ENCODE measurements around the gene BMP8B.
"Not testable (repeated sequence)": the region's sequence is repeated elsewhere in the genome, so short reads cannot be mapped to it uniquely, and the experiment has no call there.

The BMP8B gene

DNA sequence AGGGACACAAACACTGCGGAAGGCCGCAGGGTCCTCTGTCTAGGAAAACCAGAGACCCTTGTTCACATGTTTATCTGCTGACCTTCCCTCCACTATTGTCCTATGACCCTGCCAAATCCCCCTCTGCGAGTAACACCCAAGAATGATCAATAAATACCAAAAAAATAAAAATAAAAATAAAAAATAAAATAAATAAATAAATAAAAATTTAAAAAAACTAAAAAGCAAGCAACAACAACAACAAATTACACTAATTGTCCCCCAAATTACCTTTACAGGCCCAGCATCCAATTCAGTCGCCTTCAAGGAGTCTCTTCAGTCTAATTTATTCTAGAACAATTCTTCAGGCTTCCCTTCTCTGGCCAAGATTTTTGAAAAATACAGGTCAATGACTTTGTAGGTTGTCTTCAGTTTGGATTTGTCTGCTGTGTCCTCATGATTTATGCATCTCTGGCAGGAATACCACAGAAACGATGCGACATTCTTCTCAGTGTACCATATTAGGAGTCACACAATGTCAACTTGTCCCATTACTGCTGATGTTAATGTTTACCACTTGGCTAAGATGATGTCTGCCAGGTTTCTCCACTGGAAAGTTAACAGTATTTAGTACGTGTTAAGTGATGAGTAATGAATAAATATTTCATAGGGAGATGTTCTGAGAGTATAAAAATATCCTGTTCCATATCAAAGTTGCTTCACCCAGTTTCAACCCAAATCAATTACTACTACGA, 20.3 kb upstream of the BMP8B start:
- no peak for DNase-seq

DNA sequence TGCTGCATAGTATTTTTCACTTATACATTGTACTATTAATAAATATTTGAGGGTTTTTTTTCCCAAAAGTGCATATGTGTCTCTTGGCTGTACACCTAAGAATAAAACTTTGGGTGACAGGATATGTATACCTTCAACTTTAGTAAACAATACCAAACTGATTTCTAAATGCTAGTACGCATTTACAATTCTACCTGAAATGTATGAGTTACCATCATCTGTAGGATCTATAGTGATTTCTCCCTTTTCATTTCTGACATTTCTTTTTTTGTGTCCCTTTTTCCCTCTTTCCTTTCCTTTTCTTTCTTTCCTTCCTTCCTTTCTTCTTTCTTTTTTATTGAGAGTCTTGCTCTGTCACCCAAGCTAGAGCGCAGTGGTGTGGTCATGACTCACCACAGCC, 16.7 kb upstream of the BMP8B start:
- peak in 1 of 3 donors; percentile 22 for DNase-seq

DNA sequence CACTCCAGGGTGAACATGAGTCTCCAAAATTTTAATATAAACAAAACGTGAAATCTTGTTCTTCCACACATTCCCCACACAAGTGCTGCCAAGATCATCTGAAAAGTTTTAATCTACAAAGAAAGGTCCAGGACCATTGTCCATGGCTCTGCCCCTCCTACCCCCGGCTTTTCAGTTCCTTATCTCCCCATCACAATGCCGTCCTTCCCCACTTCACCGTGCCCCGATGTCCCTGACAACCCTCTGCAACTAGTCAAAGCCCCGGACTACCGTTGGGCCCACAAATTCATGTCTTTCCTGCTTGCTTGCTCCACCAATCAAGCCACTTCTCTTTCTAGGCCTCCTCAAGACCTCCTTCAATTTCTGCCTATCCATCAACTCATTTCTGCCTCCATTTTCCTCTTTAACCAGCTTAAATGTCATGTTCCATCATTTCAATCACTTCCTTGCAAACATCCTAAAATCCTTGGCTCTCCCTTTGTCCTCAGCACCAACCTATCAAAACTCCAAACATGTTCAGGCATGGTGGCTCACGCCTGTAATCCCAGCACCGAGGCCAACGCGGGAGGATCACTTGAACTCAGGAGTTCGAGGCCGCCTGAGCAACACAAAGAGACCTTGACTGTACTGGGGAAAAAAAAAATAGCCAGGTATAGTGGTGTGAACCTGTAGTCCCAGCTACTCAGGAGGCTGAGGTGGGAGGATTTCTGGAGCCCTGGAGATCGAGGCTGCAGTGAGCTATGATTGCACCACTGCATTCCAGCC, 14.0 kb upstream of the BMP8B start:
- DNase-seq = no peak

- DNase-seq = no peak
Observed at GRCh38 chr1:39800471-39800835, 11.8 kb upstream of the BMP8B start.

GRCh38 chr1:39799770-39800470, 11.3 kb upstream of the BMP8B start:
- DNase-seq = peak; percentile 67 to 86 (median 77)

- DNase-seq = peak; percentile 87 to 94 (median 93)
Observed at GRCh38 chr1:39798859-39799769, 10.4 kb upstream of the BMP8B start.

- no peak for DNase-seq
Observed at GRCh38 chr1:39795651-39796050, 7.0 kb upstream of the BMP8B start.

- no peak for DNase-seq
Observed at GRCh38 chr1:39791838-39792237, 3.2 kb upstream of the BMP8B start.

- DNase-seq = no peak
Observed at GRCh38 chr1:39789571-39790110, 976 bp upstream of the BMP8B start.

- DNase-seq = no peak
Observed at GRCh38 chr1:39788426-39788757, 273 bp downstream of the BMP8B start.

DNA sequence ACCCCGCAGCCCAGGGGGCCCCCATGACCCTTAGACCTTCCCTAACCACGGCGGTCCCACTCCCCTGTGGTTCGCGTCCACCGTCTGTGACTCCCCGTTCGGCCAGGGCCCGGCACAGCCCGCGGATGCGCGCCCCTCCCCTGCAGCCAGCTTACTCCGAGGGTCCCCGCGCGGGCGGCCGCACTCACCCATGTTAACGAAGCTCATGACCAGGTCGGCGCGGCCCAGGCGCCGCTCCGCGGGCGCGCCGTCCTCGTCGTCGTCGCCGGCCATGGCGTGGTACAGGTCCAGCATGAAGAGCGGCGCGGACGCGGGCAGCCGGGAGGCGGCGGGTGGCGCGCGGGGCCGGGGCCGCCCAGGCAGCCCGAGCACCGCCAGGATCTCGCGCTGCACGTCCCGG, 701 bp downstream of the BMP8B start:
- not testable (repeated sequence) for DNase-seq

DNA sequence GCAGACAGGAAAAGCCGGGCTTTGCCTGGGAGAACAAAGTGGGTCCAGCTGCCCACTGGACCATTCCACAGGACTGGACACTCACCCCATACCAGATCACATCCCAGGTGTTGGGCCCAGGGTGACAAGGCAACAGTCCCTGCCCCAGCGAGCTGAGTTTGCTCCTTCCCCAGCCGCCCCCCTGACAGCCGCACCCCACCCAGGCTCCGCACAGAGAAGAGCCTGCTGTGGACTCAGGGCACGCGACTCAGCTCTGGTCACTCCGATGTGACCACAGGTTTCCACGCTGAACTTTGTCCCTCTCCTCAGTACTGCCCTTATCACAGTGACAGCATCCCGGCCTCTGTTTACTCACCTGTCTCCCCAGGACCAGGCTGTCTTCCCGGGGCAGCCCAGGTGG, 1.2 kb downstream of the BMP8B start:
- DNase-seq = no peak

GRCh38 chr1:39787108-39787375, 1.6 kb downstream of the BMP8B start:
- DNase-seq = not testable (repeated sequence)

DNA sequence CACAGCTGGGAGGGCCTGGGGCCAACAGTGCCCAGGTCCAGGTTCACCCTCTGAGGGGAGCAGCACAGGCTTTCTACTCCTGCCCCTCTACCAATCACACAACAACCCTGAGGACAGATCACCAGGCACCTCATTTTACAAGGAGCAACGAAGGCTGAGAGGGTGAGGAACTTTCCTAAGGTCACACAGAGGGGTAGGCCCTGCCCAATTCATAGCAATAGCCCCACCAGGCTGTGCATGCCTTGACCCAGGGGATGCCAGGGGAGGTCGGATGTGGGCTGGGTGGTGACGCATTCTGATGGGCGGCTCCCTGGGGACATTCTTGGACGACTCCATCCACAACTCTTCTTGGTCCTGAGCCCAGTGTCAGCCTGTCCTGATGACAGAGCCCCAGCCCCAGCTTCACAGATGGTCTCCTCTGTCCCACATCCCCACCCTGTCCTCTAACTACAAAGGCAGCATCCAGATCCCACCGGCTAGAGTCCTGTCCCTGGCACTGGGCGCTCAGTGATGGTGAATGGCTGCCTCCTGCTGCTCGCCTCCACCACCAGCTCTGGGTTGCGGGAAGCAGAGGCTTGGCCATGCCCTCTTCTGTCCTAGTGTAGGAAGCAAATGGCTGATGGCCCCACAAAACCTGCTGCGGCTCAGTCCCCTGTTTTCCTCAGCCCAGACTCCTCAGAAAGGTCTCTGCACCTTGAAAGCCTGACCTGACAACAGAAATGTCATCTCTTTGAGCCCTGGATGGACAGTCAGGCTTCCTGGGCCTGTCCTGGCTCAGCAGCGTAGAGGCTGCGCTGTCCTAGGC, 2.2 kb downstream of the BMP8B start:
- not testable (repeated sequence) for DNase-seq

- peak in 1 of 3 donors; percentile 9 for DNase-seq
Observed at GRCh38 chr1:39782685-39783084, 6.0 kb downstream of the BMP8B start.

GRCh38 chr1:39782103-39782502, 6.6 kb downstream of the BMP8B start:
- DNase-seq = no peak

DNA sequence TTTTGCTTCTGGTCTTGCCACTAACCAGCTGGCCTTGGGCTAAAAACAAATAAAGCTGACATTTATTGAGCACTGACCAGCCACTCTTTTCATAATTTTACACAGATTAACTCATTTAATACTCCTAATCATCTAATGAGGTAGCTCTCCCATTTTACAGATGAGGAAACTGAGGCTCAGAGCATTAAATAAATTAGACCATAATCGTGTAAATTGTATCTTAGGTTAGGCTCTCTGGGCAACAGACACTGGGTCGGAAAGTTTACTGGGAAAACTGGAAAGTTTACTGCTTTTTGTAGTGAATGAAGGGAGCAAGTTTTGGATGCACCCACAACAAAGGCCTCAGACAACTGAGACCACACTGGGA, 7.3 kb downstream of the BMP8B start:
- DNase-seq = no peak

GRCh38 chr1:39779821-39780220, 8.8 kb downstream of the BMP8B start:
- DNase-seq = no peak

GRCh38 chr1:39779137-39779536, 9.5 kb downstream of the BMP8B start:
- DNase-seq = no peak

GRCh38 chr1:39778463-39779099, 10.1 kb downstream of the BMP8B start:
- DNase-seq = not testable (repeated sequence)

DNA sequence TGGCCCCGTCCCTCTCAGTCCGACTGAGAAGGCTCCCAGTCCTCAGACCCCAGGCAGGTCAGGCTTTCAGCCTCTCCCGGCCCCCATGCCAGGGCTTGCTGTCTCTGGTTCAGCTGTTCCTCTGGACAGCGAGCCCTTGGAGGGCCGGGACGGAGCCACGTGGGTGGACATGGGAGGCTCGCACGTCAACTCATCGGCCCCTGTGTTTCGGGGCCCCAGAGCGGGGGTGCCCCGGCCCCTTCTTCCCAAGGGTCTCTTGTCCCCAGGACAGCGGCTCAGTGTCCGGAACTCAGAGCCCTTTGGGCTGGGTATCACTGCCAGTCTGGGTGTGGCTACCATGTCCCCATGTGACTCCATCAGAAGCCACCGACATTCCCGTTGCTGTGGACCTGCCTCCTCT, 10.8 kb downstream of the BMP8B start:
- not testable (repeated sequence) for DNase-seq

GRCh38 chr1:39777306-39777705, 11.4 kb downstream of the BMP8B start:
- no peak for DNase-seq
